Vagina (tissue), 2 donors: ENCODE results near the gene SAE1. TPM values are rescaled to one million over a fixed set of nuclear protein-coding genes. Genes with fewer than 3 reads are reported as not detected.

Source experiments
- DNase-seq, 2 donors: peaks; one replicate each; pipeline ENCODE4 v3.0.0-alpha.2; 2017; ENCODE audit errors: extremely low spot score in 2 of 2
- H3K27ac ChIP-seq: fragments of 200-600 bp; sonication (generic); one replicate; pipeline ENCODE4 v1.5.1; 2019
- H3K27me3 ChIP-seq: fragments of 200-600 bp; sonication (generic); one replicate; pipeline ENCODE4 v1.5.1; 2019
- H3K36me3 ChIP-seq, 2 donors: fragments of 200-600 bp; sonication (generic); one replicate each; pipeline ENCODE4 v1.5.1; 2017 to 2019
- H3K4me1 ChIP-seq: fragments of 200-600 bp; sonication (generic); one replicate; pipeline ENCODE4 v1.5.1; 2019
- H3K4me3 ChIP-seq, 2 donors: fragments of 200-600 bp; sonication (generic); 1 replicate in 1 of 2; 2 replicates in 1 of 2; pipeline ENCODE4 v1.5.1; 2016 to 2019
- H3K9me3 ChIP-seq: fragments of 200-600 bp; sonication (generic); one replicate; pipeline ENCODE4 v1.5.1; 2019
- POLR2A ChIP-seq, 2 donors: fragments of 450-650 bp; IDR thresholded peaks; one replicate each; pipeline ENCODE4 v1.6.1; 2017; ENCODE audit warnings: antibody characterized with exemption in 2 of 2, mild to moderate bottlenecking in 2 of 2, moderate library complexity in 2 of 2
- POLR2AphosphoS5 ChIP-seq, 2 donors: sonication (generic); formaldehyde crosslinking; IDR thresholded peaks; one replicate each; pipeline ENCODE4 v1.9.0; 2017; ENCODE audit warnings: antibody characterized with exemption in 2 of 2, mild to moderate bottlenecking in 2 of 2, low read depth in 1 of 2; ENCODE audit not compliant: insufficient read depth in 1 of 2
- intact Hi-C: fragments of 100-400 bp; cut with DNase I; formaldehyde crosslinking; loops from one replicate; pipeline ENCODE4 v1.15.1; 2023
- total RNA-seq: library from RNA; depleted of rRNA; stranded (reverse); fragments of >200 nt; gene quantifications from one replicate; pipeline ENCODE4 v1.2.3, GENCODE V29; 2016
- TF ChIP-seq, protein P1 (sequence below), 3 experiments: fragments of 450-650 bp in 2 of 3; fragments of 200-600 bp in 1 of 3; sonication (generic) in 1 of 3; IDR thresholded peaks; one replicate each; pipeline ENCODE4 v1.5.1; 2017 to 2019; ENCODE audit warnings: antibody characterized with exemption in 3 of 3, mild to moderate bottlenecking in 2 of 3, moderate library complexity in 2 of 3

Gene SAE1
- total RNA-seq, 1 donor from 2014 or later, result 32.7 TPM

DNA sequence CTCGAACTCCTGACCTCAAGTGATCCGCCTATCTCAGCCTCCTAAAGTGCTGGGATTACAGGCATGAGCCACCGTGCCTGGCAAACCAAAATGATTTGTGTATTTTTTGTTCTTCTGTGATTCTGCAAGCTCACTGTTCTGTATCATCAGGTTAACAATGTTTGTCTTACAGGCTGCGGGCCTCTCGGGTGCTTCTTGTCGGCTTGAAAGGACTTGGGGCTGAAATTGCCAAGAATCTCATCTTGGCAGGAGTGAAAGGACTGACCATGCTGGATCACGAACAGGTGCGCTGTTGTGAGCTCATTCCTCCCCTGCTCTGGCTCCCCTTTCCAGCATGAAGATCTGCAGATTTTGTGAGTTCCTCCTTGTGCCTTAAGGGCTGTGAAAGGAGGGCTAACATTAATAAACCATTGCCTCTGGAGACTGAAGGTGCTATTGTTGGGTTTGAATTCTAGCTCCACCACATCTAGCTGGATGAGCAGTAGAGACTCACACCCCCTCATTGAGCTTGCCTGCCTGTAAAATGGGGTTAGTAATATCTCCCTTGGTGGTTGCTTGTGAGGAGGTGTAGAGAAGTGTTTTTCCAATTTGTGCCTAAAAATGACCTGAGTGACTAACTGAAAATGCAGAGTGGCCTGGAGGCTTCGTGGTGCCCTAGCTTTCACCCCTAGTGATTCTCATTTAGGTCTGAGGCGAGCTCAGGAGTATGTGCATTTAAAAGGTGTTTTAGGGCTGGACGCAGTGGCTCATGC lies 12.9 kb downstream of the SAE1 start:
- intact Hi-C loops, result no loop called here

DNA sequence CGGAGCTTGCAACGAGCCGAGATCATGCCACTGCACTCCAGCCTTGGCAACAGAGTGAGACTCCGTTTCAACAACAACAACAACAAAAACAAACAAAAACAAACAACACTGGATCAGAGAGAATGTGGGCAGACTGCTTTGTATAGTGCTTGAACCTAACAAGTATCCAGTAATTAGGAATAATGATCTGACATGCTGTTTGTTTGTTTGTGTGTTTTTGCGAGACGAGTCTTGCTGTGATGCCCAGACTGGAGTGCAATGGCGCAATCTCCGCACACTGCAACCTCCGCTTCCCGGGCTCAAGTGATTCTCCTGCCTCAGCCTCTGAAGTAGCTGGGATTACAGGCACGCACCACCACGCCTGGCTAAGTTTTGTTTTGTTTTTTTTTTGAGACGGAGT lies 14.0 kb downstream of the SAE1 start:
- TF ChIP-seq POLR2A (IDR thresholded peaks at IDR 0.05), result no peak
- TF ChIP-seq, protein P1, sequence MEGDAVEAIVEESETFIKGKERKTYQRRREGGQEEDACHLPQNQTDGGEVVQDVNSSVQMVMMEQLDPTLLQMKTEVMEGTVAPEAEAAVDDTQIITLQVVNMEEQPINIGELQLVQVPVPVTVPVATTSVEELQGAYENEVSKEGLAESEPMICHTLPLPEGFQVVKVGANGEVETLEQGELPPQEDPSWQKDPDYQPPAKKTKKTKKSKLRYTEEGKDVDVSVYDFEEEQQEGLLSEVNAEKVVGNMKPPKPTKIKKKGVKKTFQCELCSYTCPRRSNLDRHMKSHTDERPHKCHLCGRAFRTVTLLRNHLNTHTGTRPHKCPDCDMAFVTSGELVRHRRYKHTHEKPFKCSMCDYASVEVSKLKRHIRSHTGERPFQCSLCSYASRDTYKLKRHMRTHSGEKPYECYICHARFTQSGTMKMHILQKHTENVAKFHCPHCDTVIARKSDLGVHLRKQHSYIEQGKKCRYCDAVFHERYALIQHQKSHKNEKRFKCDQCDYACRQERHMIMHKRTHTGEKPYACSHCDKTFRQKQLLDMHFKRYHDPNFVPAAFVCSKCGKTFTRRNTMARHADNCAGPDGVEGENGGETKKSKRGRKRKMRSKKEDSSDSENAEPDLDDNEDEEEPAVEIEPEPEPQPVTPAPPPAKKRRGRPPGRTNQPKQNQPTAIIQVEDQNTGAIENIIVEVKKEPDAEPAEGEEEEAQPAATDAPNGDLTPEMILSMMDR (IDR thresholded peaks at IDR 0.05), result no peak
- TF ChIP-seq POLR2AphosphoS5 (IDR thresholded peaks at IDR 0.05; ENCODE audit: insufficient read depth in 1 of 2, low read depth in 1 of 2), result no peak
- no peak overlapping the region for H3K4me3 ChIP-seq
- peaks cover 0 to 11% of the 10 kb centered on the region in 2 donors for H3K36me3 ChIP-seq
- H3K9me3 ChIP-seq, result no peaks in the 10 kb centered on the region
- H3K4me1 ChIP-seq, result peaks cover 13% of the 10 kb centered on the region
- H3K27ac ChIP-seq, result no peak overlapping the region
- no peak for DNase-seq
- intact Hi-C loops, result loop anchor here (5.0 kb wide), 1 partner anchor 103 kb away; no protein-coding TSS in a partner anchor
- no peaks in the 10 kb centered on the region for H3K27me3 ChIP-seq

More for the DNA sequence above, 12.9 kb downstream of the SAE1 start:
- TF ChIP-seq POLR2AphosphoS5 (IDR thresholded peaks at IDR 0.05; ENCODE audit: insufficient read depth in 1 of 2, low read depth in 1 of 2) (no peak), POLR2A (IDR thresholded peaks at IDR 0.05) (no peak)
- TF ChIP-seq, protein P1 (IDR thresholded peaks at IDR 0.05), result no peak
- no peaks in the 10 kb centered on the region for H3K9me3 ChIP-seq
- H3K36me3 ChIP-seq, result peaks cover 0 to 11% of the 10 kb centered on the region in 2 donors
- H3K27ac ChIP-seq, result no peak overlapping the region
- H3K4me3 ChIP-seq, result no peak overlapping the region
- DNase-seq, result no peak
- peaks cover 13% of the 10 kb centered on the region for H3K4me1 ChIP-seq
- no peaks in the 10 kb centered on the region for H3K27me3 ChIP-seq

DNA sequence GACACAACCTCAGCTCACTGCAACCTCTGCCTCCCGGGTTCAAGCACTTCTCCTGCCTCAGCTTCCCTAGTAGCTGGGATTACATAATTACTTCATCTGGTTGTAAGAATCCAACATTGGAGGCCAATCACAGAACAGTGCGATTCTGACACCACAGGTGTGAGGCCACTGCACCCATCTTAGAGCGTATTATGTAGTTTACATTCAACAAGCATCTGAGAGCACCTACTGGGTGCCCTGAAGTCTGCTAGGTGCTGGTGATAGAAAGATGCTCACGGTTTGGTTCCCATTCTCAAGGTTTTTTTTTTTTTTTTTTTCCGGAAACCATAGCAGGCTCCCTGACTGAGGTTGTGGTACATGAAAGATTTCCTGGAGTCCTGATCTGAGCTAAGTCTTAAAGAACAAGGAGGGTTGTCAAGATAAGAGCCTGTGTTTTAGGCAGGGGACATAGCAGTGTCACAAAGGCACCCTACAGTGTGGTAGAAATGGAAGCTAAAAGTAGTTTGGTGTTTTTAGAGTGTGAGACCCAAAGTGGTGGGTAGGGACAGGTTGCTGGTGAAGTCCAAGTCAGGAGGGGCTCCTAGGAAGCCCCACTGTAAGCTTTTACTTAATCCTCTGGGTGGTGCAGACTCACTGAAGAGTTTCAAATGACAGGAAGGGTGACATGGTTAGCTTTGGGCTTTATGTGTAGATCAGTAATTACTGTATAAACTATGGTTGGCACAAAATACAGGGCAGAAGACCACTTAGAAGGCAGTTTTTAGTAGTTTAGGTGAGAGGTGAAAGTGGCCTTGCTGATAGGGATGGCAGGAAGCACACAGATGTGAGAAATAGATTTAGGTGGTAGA lies 15.2 kb downstream of the SAE1 start:
- Histone ChIP-seq H3K27me3 (no peaks in the 10 kb centered on the region), H3K4me3 (no peak overlapping the region), H3K9me3 (no peaks in the 10 kb centered on the region), H3K27ac (no peak overlapping the region), H3K4me1 (peaks cover 13% of the 10 kb centered on the region), H3K36me3 (peaks cover 0 to 19% of the 10 kb centered on the region in 2 donors)
- DNase-seq, result no peak
- TF ChIP-seq, protein P1 (IDR thresholded peaks at IDR 0.05), result no peak
- TF ChIP-seq POLR2AphosphoS5 (IDR thresholded peaks at IDR 0.05; ENCODE audit: insufficient read depth in 1 of 2, low read depth in 1 of 2) (no peak), POLR2A (IDR thresholded peaks at IDR 0.05) (no peak)
- intact Hi-C loops, result loop anchor here (5.0 kb wide), 1 partner anchor 101 kb away; no protein-coding TSS in a partner anchor

DNA sequence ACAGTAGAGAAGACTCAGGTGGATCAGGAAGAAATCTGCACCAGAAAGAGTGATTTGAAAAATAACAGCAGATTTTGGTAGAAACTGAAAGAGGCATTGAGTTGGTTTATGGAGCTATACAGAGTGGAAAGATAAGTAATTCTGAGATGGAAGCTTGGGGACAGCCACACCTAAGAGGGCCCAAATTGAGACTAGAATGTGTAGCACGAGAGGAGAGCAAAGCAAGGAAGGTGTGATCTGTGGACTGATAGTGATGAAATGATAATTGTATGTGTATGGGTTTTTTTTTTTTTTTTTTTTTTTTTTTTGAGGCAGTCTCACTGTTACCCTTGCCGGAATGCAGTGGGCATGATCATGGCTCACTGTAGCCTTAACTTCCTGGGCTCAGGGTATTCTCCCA lies 16.3 kb downstream of the SAE1 start:
- H3K4me3 ChIP-seq, result no peak overlapping the region
- no peaks in the 10 kb centered on the region for H3K9me3 ChIP-seq
- TF ChIP-seq, protein P1 (IDR thresholded peaks at IDR 0.05), result no peak
- no peak for TF ChIP-seq POLR2A (IDR thresholded peaks at IDR 0.05)
- TF ChIP-seq POLR2AphosphoS5 (IDR thresholded peaks at IDR 0.05; ENCODE audit: insufficient read depth in 1 of 2, low read depth in 1 of 2), result no peak
- no peak for DNase-seq
- peaks cover 0 to 29% of the 10 kb centered on the region in 2 donors for H3K36me3 ChIP-seq
- no peaks in the 10 kb centered on the region for H3K27me3 ChIP-seq
- H3K27ac ChIP-seq, result no peak overlapping the region
- H3K4me1 ChIP-seq, result peaks cover 15% of the 10 kb centered on the region
- intact Hi-C loops, result loop anchor here (5.0 kb wide), 1 partner anchor 100 kb away; no protein-coding TSS in a partner anchor
